ENCODE results near the gene ADAMTS9. TPM values are rescaled to one million over a fixed set of nuclear protein-coding genes. Genes with fewer than 3 reads are reported as not detected.

ADAMTS9 gene
- total RNA-seq, 3 donors from 2014 or later (not counting 1 experiment from before 2014, with no cell fraction given), result not detected

DNA sequence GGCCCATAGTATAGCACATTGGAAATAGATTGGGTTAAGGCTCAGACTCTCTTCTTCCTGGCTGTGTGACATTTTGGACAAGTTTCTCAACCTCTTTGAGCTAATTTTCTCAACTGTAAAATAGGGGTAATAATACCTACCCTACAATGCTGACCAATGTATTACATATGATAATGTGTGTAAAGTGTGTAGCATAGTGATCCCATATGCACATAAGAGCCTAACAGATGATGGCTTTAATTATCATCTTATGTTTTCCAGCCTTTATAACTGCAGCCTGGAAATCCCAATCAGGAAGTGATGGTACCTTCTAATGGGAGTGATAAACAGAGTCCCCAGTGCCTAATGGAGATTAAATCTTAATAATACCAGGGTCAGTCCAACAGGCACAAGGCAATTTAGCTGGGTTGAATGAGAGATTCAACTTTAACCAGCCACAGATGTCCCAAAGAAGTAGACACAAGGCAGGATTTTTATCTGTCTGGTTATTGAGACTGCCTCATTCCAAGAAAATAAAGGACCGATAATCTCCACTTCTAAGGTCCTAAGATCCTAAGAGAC, 12.0 kb downstream of the ADAMTS9 start:
- Mint-ChIP-seq H3K4me3 (no peak overlapping the region), H3K27me3 (ENCODE audit: low read depth in 2 of 2) (no peaks in the 10 kb centered on the region), H3K27ac (no peak overlapping the region), H3K36me3 (no peaks in the 10 kb centered on the region), H3K4me1 (no peaks in the 10 kb centered on the region), H3K9me3 (peaks cover 2% of the 10 kb centered on the region in 2 donors)
- Histone ChIP-seq H3K9me3 (ENCODE audit: control insufficient read depth, insufficient read depth, low read length) (peaks cover 3% of the 10 kb centered on the region), H3K36me3 (ENCODE audit: control insufficient read depth, insufficient read depth, low read length) (no peaks in the 10 kb centered on the region), H3K27ac (ENCODE audit: low read length) (no peak overlapping the region), H3K4me1 (ENCODE audit: control insufficient read depth, insufficient read depth, low read length) (no peaks in the 10 kb centered on the region), H3K27me3 (ENCODE audit: control insufficient read depth, insufficient read depth, low read length) (no peaks in the 10 kb centered on the region), H3K4me3 (ENCODE audit: low read length) (no peak overlapping the region)
- DNase-seq (no peak), ATAC-seq (no peak)
- intact Hi-C loops (cut with micrococcal nuclease), result no loop called here
- TF ChIP-seq, protein P1, sequence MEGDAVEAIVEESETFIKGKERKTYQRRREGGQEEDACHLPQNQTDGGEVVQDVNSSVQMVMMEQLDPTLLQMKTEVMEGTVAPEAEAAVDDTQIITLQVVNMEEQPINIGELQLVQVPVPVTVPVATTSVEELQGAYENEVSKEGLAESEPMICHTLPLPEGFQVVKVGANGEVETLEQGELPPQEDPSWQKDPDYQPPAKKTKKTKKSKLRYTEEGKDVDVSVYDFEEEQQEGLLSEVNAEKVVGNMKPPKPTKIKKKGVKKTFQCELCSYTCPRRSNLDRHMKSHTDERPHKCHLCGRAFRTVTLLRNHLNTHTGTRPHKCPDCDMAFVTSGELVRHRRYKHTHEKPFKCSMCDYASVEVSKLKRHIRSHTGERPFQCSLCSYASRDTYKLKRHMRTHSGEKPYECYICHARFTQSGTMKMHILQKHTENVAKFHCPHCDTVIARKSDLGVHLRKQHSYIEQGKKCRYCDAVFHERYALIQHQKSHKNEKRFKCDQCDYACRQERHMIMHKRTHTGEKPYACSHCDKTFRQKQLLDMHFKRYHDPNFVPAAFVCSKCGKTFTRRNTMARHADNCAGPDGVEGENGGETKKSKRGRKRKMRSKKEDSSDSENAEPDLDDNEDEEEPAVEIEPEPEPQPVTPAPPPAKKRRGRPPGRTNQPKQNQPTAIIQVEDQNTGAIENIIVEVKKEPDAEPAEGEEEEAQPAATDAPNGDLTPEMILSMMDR (IDR thresholded peaks at IDR 0.05), result no peak
- WGBS (ENCODE audit: insufficient coverage), result 100% methylated on average over 1 of the region's 1 CpG

DNA sequence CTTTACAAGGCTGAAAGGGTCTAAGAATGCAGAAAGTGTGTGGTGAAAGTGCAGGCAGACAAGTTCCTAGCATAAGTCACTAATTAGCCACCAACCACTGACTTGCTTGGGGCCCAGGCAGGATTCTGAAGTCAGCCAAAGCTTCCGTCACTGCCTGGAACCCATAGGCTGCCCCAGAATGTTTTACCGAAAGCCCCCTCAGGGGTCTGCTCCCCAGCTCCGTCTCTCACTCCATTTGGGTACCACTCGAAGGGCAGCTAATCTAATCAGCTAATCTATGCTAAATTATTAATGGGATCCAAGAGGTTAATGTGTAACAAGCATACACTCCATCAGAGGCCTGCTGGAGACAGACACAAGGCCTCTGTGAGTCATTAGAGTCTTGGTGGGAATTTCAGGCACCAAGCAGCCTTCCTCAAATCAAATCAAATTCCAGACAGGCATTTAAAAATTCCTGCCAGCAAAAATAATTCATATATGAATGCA, 13.2 kb downstream of the ADAMTS9 start:
- Histone ChIP-seq H3K27me3 (ENCODE audit: control insufficient read depth, insufficient read depth, low read length) (no peaks in the 10 kb centered on the region), H3K36me3 (ENCODE audit: control insufficient read depth, insufficient read depth, low read length) (no peaks in the 10 kb centered on the region), H3K4me3 (ENCODE audit: low read length) (no peak overlapping the region), H3K4me1 (ENCODE audit: control insufficient read depth, insufficient read depth, low read length) (no peaks in the 10 kb centered on the region), H3K9me3 (ENCODE audit: control insufficient read depth, insufficient read depth, low read length) (peaks cover 3% of the 10 kb centered on the region), H3K27ac (ENCODE audit: low read length) (no peak overlapping the region)
- Mint-ChIP-seq H3K36me3 (no peaks in the 10 kb centered on the region), H3K9me3 (peaks cover 2 to 7% of the 10 kb centered on the region in 2 donors), H3K27me3 (ENCODE audit: low read depth in 2 of 2) (no peaks in the 10 kb centered on the region), H3K4me3 (no peak overlapping the region), H3K4me1 (no peaks in the 10 kb centered on the region), H3K27ac (no peak overlapping the region)
- intact Hi-C loops (cut with micrococcal nuclease), result no loop called here
- WGBS (ENCODE audit: insufficient coverage), result 82% methylated on average over 4 of the region's 4 CpGs
- DNase-seq (no peak), ATAC-seq (no peak)
- TF ChIP-seq, protein P1 (IDR thresholded peaks at IDR 0.05), result no peak

DNA sequence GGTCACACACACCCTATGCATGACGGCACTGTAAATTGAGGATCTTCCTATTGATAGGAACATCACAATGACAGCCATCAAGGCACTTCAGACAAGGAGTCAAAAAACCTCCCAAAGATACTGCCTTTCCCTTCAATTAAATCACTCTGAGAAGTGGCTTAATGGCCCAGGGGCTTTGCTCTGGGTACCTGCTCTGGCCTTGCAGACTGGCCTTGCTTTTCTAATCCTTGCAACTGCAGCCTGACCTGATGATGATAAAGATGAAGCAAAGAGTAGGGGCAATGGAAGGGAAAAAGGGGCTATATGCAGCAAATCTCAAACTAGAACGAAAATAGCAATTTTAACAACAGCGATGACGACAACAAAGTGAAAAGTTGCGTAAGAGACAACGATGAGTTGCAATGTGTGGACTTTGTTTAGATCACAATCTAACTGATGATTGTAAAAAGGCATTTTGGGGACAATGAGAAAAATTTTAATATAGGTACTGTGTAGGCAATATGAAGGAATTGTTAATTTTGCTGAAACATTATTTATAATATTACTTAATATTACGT, 14.6 kb downstream of the ADAMTS9 start:
- H3K4me1 Mint-ChIP-seq, result no peaks in the 10 kb centered on the region
- H3K27ac Mint-ChIP-seq, result no peak overlapping the region
- no peak for DNase-seq
- TF ChIP-seq, protein P1 (IDR thresholded peaks at IDR 0.05), result no peak
- no peaks in the 10 kb centered on the region for H3K36me3 Mint-ChIP-seq
- Histone ChIP-seq H3K4me1 (ENCODE audit: control insufficient read depth, insufficient read depth, low read length) (no peaks in the 10 kb centered on the region), H3K4me3 (ENCODE audit: low read length) (no peak overlapping the region), H3K9me3 (ENCODE audit: control insufficient read depth, insufficient read depth, low read length) (no peaks in the 10 kb centered on the region), H3K27me3 (ENCODE audit: control insufficient read depth, insufficient read depth, low read length) (no peaks in the 10 kb centered on the region), H3K27ac (ENCODE audit: low read length) (no peak overlapping the region), H3K36me3 (ENCODE audit: control insufficient read depth, insufficient read depth, low read length) (no peaks in the 10 kb centered on the region)
- peaks cover 2 to 7% of the 10 kb centered on the region in 2 donors for H3K9me3 Mint-ChIP-seq
- WGBS (ENCODE audit: insufficient coverage), result 96% methylated on average over 6 of the region's 7 CpGs
- H3K27me3 Mint-ChIP-seq (ENCODE audit: low read depth in 2 of 2), result no peaks in the 10 kb centered on the region
- no peak for ATAC-seq
- no peak overlapping the region for H3K4me3 Mint-ChIP-seq
- intact Hi-C loops (cut with micrococcal nuclease), result no loop called here
